Stimulated activated CD4-positive, alpha-beta T cell treated with anti-CD3 and anti-CD28 coated beads, Interleukin-12 subunit alpha, Interleukin-12 subunit beta, amount 100 ng/mL, for 4 hours (primary cell): ENCODE results near the gene THYN1.

Source experiments
- DNase-seq: peaks from one replicate; pipeline ENCODE4 v3.0.0-alpha.2; 2020

The THYN1 gene

DNA sequence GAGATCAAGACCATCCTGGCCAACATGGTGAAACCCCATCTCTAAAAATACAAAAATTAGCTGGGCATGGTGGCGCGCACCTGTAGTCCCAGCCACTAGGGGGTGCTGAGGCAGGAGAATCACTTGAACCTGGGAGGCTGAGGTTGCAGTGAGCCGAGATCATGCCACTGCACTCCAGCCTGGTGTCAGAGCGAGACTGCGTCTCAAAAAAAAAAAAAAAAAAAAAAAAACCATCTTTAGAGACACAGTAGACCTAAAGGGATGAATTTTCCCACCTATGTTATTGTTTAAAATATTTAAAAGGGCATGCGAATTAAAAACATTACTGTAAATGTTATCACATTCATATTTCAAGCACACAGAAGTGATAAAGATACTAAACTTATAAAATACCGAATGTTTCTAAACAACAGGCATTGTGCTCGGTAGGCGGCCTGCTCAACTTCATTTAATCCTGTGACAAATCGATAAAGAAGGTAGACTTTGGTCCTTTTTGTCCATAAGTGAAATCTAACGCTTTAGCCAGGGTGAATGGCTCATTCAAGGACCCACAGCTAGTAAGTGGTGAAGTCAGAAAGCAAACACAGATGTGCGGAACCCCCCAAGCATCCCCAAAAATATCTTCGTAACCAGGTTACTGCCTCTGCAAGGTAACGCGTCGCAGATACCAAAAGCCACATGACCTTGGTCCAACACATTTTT, 45.5 kb downstream of the THYN1 start:
- peak; percentile 53 for DNase-seq

DNA sequence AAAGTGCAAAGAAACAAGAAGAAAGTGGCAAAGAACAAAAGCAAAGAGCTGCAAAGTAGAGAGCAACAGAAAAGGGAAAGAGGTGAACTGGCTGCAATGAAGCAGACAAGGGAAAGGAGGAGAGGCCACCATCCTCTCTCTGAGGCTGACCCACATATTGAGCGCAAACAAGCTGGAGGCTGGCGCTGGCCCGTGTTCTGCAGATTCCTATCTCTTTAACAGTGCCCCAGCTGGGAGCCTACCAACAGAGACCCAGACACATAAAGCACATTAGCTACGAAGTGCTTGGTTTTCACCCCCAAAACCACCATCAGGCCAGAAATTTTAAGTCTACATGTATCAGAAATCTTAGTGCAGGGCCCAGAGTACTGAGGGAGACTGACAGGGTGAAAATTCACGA, 47.0 kb downstream of the THYN1 start:
- no peak for DNase-seq

DNA sequence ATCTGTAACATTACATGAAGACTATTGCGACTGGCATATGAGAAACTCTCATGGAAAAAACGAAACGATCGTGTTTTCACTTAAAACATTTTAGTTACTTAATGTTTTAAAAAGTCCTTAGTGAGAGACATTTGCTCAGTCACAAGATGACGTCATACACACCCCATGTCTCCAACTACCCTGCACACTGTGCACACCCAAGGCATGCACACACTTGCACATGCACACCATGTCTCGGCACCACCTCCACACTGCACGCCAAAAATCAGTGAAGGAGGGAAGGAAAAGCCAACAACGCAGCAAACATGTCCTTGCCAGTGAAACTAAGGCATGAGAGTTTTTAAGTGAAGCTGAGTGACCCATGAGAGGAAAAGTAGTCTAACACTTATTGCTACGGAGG, 47.4 kb downstream of the THYN1 start:
- no peak for DNase-seq

DNA sequence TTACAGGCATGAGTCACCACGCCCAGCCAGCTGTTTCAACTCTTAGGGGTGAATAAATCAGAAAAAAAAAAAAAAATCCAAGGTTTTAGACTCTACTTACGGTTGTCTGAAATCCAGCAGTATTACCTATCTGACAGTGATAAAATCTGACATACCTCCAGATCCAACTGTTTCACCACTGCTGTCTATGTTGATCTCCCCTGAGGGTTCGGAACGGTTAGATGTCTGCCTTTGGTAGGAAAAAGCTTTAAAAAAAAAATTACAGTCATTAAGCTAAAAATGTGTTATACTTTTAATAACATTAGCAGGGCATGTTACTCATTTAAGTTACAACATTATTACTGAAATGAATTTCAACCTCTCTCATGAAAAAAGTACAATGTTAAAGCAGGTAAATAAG, 50.5 kb downstream of the THYN1 start:
- DNase-seq = no peak

DNA sequence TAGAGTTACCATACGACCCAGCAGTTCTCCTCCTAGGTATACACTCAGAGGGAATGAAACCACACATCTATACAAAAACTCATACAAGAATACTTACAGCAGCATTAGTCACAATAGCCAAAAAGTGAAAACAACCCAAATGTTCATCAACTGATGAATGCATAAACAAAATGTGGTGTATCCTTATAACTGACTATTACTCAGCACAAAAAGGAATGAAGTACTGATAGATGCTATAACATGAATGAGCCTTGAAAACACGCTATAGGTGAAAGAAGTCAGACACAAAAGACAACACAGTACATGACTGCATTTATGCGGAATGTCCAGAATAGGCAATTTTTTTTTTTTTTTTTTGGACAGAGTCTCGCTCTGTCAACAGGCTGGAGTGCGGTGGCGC, 52.5 kb downstream of the THYN1 start:
- DNase-seq = no peak

DNA sequence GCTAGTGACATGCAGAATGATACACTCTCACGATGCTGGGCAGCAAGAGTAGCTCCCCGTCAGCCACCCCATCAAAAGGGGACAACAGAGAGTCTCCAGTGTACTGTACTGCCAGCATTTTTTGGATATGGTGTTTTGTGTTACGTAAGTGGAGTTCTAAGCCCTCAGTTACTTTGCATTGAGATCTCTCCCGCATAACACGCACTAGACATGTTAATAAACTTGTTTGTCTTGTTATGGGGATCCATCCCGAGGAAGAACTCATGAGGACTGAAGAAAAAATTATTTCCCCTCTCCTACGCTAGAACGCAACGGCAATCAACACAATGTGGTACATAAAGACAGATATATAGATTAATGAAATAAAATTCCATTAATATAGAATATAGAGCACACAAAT, 53.6 kb downstream of the THYN1 start:
- no peak for DNase-seq
